ENCODE results near the gene MED15.

MED15 gene

GRCh38 chr22:20606784-20607128, 99.3 kb downstream of the MED15 start:
- TF ChIP-seq, protein P1, sequence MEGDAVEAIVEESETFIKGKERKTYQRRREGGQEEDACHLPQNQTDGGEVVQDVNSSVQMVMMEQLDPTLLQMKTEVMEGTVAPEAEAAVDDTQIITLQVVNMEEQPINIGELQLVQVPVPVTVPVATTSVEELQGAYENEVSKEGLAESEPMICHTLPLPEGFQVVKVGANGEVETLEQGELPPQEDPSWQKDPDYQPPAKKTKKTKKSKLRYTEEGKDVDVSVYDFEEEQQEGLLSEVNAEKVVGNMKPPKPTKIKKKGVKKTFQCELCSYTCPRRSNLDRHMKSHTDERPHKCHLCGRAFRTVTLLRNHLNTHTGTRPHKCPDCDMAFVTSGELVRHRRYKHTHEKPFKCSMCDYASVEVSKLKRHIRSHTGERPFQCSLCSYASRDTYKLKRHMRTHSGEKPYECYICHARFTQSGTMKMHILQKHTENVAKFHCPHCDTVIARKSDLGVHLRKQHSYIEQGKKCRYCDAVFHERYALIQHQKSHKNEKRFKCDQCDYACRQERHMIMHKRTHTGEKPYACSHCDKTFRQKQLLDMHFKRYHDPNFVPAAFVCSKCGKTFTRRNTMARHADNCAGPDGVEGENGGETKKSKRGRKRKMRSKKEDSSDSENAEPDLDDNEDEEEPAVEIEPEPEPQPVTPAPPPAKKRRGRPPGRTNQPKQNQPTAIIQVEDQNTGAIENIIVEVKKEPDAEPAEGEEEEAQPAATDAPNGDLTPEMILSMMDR (IDR thresholded peaks at IDR 0.05): no peak
- no peak for TF ChIP-seq ZFX (IDR thresholded peaks at IDR 0.05; ENCODE audit: borderline replicate concordance)
- H3K27ac ChIP-seq: no peak overlapping the region

- TF ChIP-seq, protein P1 (IDR thresholded peaks at IDR 0.05): no peak
- no peak for TF ChIP-seq ZFX (IDR thresholded peaks at IDR 0.05; ENCODE audit: borderline replicate concordance)
Measured at GRCh38 chr22:20607157-20607907, 99.9 kb downstream of the MED15 start.

GRCh38 chr22:20610243-20610686, 102.9 kb downstream of the MED15 start:
- H3K27ac ChIP-seq: no peak overlapping the region
- TF ChIP-seq, protein P1 (IDR thresholded peaks at IDR 0.05): no peak
- TF ChIP-seq ZFX (IDR thresholded peaks at IDR 0.05; ENCODE audit: borderline replicate concordance): no peak

More at GRCh38 chr22:20607157-20607907, 99.9 kb downstream of the MED15 start:
- no peak overlapping the region for H3K27ac ChIP-seq

- H3K27ac ChIP-seq: no peak overlapping the region
- no peak for TF ChIP-seq ZFX (IDR thresholded peaks at IDR 0.05; ENCODE audit: borderline replicate concordance)
- TF ChIP-seq, protein P1 (IDR thresholded peaks at IDR 0.05): no peak
Measured at GRCh38 chr22:20610757-20611156, 103.3 kb downstream of the MED15 start.

- H3K27ac ChIP-seq: no peak overlapping the region
- TF ChIP-seq, protein P1 (IDR thresholded peaks at IDR 0.05): no peak
- TF ChIP-seq ZFX (IDR thresholded peaks at IDR 0.05; ENCODE audit: borderline replicate concordance): no peak
Measured at GRCh38 chr22:20611418-20611817, 104.0 kb downstream of the MED15 start.

DNA sequence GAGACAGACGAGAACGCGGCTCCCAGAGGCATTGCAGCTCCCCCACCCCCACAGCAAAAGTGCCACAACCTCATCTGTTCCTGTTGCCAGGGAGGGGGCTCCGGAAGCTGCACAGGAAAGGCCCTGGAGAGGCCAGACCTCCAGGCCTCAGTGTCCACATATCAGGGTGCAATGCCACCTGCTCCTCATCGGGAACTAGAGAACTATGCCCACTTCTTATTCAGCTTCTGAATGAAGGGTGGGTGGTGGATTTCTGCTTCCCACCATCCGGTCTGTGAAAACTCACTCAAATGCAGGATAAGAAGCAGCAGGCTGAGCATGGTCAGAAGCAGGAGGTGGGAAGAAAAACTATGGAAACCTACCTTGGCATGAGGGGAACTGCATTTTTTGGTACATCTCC, 105.9 kb downstream of the MED15 start:
- no peak for TF ChIP-seq ZFX (IDR thresholded peaks at IDR 0.05; ENCODE audit: borderline replicate concordance)
- TF ChIP-seq, protein P1 (IDR thresholded peaks at IDR 0.05): no peak

DNA sequence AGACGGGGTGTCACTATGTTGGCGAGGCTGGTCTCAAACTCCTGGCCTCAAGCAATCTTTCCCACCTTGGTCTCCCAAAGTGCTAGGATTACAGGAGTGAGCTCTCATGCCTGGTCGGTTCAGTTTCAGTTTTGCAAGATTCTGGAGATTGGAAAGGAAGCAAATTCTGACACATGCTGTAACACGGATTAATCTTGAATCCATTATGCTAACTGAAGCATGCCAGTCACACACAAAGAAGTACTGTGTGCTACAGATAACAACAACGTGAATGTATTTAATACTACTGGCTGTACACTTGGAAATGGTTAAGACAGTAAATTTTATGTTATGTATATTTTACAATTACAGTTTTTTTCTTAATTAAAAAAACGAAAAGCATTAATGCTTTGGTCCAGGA, 107.6 kb downstream of the MED15 start:
- H3K27ac ChIP-seq: no peak overlapping the region
- TF ChIP-seq, protein P1 (IDR thresholded peaks at IDR 0.05): no peak
- no peak for TF ChIP-seq ZFX (IDR thresholded peaks at IDR 0.05; ENCODE audit: borderline replicate concordance)

More for the DNA sequence above, 105.9 kb downstream of the MED15 start:
- no peak overlapping the region for H3K27ac ChIP-seq

All from 22Rv1 (cell line).